ENCODE results near the gene TP53I11. TPM values are rescaled to one million over a fixed set of nuclear protein-coding genes. Genes with fewer than 3 reads are reported as not detected.

TP53I11 gene
- polyA plus RNA-seq, 3 donors = 63.1 to 79.6 (median 74.6) TPM

DNA sequence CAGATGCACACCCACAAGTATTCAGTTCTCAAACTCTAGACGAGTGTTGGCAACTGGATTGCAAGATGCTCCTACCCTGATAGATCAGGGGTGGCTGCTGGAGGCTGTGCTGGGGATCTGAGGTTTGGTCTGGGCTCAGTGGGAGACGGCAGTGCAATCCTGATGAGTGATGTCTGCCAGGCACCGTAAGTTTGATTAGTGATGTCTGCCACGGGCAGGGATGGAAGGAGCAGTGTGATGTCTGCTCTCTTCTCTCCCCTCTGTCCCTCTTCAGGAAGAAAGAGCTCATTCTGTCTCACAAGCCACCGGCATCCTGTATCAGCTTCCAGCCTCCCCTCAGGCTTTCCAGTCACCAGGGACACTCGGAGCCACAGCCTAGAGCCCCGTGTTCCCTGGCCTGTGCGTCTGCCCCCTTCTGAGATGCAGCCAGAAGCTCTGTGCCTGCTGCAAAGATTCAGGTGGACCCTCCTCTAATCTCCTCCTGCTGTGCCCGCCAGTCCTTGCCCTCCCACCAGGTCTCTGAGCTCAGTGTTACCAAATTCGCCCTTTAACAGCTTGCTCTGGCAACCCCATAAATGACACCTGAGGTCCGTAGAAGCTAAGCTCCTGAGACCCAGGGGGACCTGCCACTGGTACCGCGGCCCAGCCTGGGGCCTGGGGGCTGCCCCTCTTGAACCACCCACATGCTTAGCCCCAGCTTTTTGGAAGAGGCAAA, 19.9 kb downstream of the TP53I11 start:
- DNase-seq (ENCODE audit: extremely low read depth in 1 of 11, low read depth in 9 of 11, low spot score in 4 of 11) = no peak

DNA sequence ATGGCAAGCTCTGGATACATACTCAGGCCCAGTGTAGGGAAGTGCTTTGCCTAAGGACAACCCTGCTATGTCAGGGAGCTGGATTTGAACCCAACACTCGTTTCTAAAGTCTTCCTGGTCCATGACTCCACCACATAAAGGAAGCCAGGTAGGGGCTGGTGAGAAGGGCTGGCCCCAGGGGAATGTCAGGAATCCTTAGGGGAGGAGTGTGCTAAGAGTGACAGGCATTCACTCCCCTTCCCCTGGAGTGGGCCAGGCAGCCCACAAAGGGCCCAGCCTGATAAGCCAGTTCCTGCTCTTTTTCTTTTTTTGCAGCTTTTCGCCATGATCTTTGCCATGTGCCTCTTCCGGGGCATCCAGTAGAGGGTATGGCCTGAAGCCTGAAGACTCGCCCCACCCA, 21.9 kb downstream of the TP53I11 start:
- no peak for DNase-seq (ENCODE audit: extremely low read depth in 1 of 11, low read depth in 9 of 11, low spot score in 4 of 11)

DNA sequence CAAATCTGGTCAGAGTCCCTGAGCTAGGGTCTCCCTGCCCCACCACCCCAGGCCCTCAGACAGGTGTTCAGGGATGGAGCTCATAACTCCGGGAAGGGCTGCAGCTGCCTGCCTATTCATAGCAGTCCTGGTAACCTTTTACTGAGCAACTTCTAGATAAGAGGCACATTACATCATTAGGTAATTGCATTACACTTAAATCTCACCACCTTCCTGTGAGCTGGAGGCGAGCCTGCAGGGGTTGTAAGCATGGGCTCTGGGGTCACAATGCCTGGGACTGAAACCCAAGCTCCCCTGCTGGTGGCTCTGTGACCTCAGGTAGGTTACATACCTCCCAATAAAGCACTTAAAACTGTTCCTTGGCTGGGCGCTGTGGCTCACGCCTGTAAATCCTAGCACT, 22.5 kb downstream of the TP53I11 start:
- DNase-seq (ENCODE audit: extremely low read depth in 1 of 11, low read depth in 9 of 11, low spot score in 4 of 11) = no peak

DNA sequence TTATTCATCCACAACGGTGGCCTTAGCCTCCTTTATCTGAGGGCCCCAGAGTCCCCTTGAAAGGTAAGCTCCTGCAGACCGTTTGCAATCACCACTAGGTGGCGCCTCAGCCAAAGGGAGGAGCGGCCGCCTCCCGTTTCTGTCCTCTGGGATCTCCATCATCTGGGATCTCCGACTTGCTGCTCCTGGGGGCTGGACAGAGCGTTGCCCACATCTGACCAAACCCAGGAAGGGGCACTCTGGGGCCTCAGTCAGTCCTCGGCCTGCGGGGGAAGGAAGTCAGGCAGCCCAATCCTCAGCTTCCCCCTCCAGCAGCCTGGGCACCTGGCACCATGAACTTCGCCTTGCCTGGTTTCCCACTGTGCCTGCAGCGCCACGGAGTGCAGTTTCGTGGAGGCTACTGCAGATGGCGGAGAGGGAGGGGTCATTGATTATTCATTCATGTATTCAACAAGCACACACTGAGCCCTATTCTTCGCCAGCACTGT, 23.5 kb downstream of the TP53I11 start:
- DNase-seq (ENCODE audit: extremely low read depth in 1 of 11, low read depth in 9 of 11, low spot score in 4 of 11) = peak in 5 of 11 donors; percentile 45 to 80 (median 50)

DNA sequence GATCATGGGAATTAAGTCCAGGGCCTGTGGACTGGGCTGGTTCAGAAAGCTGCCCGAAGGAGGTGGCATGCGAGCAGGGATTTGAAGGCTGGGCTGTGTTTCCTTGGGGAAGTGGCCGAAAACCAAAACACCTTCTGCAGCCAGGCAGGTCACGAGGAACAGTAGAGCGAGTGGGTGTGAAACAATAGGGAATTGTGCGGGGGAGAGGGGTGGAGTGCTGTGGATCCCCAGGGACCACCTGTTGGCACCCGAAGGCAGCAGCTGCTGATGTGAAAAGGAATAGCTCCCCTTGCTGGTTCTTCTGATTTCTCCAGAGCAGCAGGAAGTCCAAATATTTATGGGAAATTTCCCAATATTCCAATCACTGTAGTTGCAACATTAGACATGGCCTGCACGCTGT, 24.6 kb downstream of the TP53I11 start:
- DNase-seq (ENCODE audit: extremely low read depth in 1 of 11, low read depth in 9 of 11, low spot score in 4 of 11) = no peak

DNA sequence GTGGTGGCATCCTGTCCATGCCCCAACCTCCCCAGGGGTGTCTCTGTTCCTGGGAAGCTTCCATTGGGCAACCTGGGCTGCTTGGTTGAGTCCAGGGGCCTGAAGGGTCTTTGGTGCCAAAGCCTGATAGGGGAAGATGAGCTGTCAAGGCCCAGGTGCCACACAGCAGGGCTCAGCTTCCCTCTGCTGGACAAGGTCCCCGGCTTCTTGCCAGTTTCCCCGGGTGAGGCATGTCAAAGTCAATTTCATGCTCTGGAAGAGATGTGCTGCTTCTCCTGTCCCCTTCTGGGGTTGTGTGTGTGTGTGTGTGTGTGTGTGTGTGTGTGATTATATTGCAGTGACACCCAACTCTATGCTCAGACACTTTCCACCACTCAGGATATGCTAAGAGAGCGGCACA, 26.9 kb downstream of the TP53I11 start:
- DNase-seq (ENCODE audit: extremely low read depth in 1 of 11, low read depth in 9 of 11, low spot score in 4 of 11) = no peak

DNA sequence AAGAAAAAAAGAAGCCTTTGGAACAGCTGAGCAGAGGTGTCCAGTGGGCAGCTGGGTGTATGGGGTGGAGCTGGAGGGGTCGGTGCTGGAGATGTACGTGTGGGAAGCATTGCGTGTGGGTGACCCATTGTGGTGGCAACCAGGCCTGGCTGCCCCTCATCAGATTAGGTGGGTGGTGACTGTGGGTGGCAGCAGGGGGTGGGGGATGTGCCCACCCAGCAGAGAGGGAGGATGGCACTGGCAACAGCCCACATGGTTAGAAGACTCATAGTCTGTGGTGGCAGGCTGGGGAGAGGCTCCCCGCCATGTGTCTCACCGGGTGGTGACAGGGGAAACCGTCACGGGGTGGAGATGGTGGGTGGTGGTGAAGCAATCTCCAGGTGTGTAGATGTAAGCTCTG, 27.6 kb downstream of the TP53I11 start:
- no peak for DNase-seq (ENCODE audit: extremely low read depth in 1 of 11, low read depth in 9 of 11, low spot score in 4 of 11)

DNA sequence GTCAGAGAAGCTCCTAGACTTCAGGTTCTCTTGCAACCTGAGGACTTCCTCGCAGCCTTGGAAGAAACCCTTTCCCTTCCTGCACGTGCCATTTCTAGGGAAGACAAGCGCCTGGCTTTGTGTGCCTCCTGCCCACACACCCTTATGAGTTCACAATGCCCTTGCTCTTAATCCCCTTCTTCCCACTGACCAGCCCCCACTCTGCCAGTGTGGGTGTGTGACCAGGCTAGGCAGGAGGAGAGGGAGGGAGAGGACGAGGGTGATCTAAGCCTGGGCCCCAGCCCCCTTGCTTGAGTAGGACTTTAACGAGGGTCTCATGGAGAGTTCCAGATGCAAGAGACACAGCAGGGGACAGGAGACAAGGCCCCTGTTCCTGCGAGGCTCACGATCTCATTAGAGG, 30.2 kb downstream of the TP53I11 start:
- DNase-seq (ENCODE audit: extremely low read depth in 1 of 11, low read depth in 9 of 11, low spot score in 4 of 11) = no peak

DNA sequence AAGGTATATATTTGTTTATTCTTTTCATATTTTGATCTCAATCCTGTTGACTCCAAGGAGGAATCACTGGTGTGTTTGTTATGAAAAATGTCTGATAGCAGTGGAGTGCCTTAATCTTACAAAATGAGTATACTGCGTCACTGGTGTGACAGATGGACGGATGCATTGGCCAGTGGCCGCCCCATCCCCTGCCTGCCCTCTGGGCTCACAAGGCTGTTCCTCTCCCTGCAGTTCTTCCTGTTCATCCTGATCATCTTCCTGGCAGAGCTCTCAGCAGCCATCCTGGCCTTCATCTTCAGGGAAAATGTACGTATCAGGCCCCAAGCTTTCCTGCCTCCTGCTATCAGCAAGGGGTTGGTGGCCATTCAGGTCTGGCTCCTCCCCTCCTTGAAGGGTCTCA, 32.9 kb downstream of the TP53I11 start:
- DNase-seq (ENCODE audit: extremely low read depth in 1 of 11, low read depth in 9 of 11, low spot score in 4 of 11) = no peak

DNA sequence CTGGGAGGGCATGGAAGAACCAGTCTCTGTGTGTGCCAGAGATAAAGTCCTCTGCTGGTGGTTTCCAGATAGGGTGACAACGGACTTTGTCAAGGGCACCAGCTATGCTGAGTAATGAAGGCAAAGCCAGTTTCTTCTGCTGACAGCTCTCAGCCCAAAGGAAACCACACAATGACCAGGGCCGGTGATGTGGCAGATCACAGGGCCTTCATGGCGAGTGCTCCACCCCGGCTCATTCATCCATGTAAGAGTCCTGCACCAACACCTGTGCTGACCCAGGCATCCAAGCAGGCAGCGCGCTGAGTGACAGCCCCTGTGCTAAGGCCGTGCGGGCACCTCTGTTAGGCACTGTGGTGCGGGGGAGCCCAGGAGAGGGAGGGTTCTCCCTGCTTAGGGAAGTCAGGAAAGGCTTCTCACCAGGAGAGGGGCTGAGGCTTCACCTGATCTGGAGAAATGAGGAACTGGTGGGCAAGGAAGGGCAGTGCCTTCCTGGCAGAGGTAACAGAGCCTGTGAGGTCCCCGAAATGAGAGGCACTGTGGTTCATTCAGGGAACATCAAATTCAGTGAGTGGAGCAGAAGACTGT, 33.8 kb downstream of the TP53I11 start:
- DNase-seq (ENCODE audit: extremely low read depth in 1 of 11, low read depth in 9 of 11, low spot score in 4 of 11) = no peak

DNA sequence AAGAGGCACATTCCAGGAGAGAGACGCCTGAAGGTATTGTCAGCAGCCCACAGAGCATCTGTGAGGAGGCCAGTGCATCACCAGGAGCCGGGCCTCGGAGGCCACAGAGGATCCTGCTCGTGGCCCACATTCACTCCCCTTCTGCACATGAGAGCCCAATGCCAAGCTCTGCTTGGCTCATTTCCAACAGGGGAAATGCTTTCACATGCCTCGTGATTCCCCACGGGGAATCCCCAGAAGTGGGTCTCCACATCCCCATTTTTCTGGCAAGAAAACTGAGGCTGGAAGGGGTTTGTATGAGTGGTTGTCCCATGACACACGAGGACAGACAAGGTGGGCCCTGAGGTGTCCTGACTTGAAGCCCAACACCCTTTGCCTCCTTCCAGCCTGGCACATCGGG, 34.4 kb downstream of the TP53I11 start:
- no peak for DNase-seq (ENCODE audit: extremely low read depth in 1 of 11, low read depth in 9 of 11, low spot score in 4 of 11)

DNA sequence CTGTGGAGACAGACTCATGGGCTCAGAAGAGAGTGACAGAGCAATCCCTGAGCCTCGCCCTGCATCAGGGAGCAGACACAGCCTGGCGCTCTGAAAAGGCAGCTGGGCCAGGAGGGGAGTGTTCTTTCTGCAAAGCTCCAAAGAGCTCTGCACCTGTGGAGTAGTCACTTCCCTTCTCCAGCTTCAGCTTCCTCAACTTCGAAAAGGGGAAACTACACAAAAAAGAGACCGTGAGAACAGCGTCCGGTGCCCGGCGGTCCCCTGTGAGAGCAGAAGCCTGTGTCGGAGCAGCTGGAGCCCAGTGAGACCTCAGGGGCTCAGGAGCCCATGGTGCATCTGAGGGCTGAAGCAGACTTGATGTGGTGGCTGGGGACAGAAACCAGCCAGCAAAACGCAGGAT, 35.1 kb downstream of the TP53I11 start:
- DNase-seq (ENCODE audit: extremely low read depth in 1 of 11, low read depth in 9 of 11, low spot score in 4 of 11) = no peak

DNA sequence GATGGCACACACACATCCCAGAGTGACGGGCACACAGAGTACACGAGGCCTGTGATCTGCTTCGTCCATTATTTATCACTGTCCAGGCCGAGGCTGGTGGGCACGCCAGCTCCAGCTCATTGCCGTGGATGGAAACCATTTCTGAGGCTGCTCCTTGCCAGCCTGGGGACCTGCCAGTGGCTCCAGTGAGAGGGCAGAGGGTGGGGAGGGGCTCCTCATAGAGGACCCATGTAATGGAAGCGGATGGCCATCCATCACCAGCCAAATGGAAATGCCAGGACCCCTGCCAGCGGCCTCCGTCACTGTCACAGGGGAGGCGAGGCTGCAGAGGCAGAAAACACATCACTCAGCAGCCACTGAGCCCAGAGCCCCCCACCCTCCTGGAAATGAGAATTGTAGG, 35.7 kb downstream of the TP53I11 start:
- DNase-seq (ENCODE audit: extremely low read depth in 1 of 11, low read depth in 9 of 11, low spot score in 4 of 11) = no peak

DNA sequence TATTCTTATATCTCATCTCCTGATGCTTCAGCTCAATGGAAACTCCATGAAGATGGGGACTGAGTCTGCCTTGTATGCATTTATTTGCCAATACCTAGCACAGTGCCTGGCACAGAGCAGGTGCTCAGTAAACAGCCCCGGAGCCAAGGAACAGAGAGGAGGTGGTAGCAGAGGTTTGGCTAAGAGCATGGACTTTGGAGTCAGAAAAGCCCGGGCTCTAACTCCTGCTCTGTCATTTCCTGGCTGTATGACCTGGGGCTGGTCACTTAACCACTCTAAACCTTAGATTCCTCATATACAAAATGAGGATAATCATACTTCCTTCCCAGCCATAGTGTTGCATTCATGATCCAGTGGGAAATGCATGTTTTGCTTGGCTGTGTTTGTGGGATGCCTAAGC, 36.6 kb downstream of the TP53I11 start:
- no peak for DNase-seq (ENCODE audit: extremely low read depth in 1 of 11, low read depth in 9 of 11, low spot score in 4 of 11)

DNA sequence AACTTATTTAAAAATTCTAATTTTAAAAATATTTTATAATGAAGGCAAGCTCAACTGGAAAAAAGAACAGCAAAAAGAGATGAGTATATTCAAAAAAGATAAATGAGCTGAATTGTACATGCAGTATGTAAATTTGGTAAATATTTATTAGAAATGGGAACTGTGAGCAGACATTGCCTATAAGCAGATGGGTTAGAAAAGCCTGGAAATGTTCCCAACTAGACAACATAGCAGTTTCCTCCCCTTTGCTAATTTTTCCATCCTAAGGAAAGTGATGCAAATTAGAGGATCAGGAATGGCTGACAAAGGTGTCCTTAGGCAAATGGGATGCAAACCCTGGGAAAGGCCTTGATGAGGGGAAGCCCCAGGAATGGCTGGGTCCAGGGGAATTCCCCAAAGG, 37.2 kb downstream of the TP53I11 start:
- no peak for DNase-seq (ENCODE audit: extremely low read depth in 1 of 11, low read depth in 9 of 11, low spot score in 4 of 11)

DNA sequence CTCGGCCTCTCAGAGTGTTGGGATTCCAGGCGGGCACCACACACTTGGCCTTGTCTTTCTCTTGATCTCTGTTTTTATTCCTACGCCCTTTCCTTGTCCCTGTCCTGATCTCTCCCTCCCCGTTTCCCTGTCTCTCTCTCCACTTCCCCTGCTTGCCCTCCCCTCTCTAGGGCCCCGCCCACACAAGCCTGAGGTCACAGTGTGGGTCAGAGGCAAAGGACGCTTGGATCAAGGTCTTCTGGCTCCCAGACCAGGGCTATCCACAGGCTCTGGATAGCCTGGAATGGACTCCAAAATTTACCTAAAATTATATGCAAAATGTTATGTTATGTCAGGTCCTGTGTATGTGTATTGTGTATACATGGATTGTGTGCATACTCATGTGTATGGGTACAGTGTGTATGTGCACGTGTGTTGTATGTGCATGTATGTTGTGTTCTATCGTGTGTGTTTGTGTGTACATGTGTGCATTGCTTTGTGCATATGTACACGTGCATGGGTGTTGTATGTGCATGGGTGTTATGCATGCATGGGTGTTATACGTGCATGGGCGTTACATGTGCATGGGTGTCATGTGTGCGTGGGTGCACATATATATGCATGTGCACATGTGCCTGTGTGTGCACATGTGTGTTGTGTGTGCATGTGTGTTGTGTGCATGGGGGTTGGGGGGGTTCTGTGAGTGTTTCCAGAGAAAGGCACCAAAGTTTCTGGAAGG, 38.3 kb downstream of the TP53I11 start:
- no peak for DNase-seq (ENCODE audit: extremely low read depth in 1 of 11, low read depth in 9 of 11, low spot score in 4 of 11)

DNA sequence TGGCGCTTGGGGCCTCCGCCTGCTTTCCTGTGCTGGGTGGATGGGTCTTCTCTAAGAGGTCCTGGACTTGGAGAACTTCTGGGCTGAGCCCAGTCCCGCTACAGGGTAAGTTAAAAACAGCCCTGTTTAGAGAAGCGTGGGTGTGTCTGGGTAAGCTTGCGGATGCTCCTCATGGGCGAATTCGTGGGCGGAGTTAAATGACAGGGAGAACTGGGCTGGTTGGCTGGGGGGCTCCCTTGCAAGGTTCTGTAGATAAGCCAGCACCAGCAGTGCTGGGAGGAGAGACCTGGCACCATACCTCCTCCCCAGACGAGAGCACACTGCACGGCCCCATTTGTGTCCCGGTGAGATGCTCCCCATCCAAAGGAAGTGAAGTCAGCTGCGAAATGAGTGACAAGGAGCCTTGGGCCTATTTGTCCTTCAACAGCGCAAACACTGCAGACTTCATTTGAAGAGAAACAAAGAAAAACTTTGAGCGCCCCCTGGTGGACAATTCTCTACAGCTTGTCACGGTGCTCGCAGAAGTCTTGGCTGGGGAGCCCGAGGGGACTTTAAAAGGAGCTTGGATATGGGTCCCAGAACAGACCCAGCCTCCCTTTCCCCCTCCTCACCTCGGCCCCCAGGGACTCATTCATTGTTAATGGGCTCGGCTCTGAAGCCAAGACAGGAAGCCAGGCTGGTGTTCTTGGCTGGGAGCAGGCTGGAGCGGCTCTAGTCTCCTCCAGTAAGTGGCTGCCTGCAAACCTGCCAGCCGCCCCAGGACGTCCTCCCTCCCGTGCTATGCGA, 39.5 kb downstream of the TP53I11 start:
- peak; percentile 55 to 88 (median 82) for DNase-seq (ENCODE audit: extremely low read depth in 1 of 11, low read depth in 9 of 11, low spot score in 4 of 11)

DNA sequence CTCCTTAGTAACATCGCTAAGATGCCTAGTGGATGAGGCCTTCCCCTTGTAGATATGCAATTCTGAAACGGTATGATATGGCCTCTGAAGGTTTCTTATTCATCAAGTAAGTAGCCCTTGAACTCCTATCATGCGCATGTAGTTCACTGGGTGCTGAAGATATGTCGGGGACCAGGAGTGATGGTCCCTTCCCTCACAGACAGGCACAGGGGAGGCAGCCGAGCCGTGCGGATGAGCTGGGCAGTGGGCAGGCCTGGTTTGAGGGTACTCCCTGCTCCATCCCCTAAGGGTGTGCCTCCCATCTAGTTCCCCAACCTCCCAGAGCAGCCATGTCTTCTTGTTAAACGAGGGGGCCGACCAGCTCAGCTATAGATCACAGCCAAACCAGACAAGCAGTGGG, 40.1 kb downstream of the TP53I11 start:
- no peak for DNase-seq (ENCODE audit: extremely low read depth in 1 of 11, low read depth in 9 of 11, low spot score in 4 of 11)

DNA sequence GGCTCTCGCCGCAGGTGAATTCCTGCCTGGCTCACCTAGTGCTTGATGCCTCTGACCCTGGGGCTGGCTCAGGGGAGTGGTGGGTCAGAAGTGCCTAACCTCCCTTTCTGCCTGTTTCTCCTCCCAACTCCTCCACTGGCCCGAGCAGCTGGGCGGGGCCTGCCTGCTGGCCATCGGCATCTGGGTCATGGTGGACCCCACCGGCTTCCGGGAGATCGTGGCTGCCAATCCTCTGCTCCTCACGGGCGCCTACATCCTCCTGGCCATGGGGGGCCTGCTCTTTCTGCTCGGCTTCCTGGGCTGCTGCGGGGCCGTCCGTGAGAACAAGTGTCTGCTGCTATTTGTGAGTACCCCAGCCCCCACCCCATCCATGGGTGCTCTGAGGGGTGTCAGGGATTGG, 41.1 kb downstream of the TP53I11 start:
- no peak for DNase-seq (ENCODE audit: extremely low read depth in 1 of 11, low read depth in 9 of 11, low spot score in 4 of 11)

DNA sequence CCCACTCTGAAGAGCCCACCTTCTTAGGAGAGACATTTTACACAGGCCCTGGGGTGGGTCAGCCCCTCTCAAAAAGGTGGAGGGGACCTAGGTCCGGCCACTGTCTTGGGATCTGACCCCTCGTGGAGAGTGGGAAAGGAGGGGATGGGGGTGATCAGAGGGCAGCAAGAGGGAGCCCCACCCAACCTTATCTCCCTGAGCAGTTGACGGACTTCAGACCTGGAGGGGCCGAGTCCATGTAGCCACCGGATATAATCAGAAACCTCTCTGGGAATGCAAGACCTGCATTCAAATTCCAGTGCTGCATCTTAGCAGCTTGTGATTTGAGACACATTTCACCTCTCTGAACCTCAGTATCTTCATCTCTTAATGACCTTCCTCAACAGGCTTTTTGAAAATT, 44.0 kb downstream of the TP53I11 start:
- DNase-seq (ENCODE audit: extremely low read depth in 1 of 11, low read depth in 9 of 11, low spot score in 4 of 11) = no peak

Measured in renal cortex interstitium (tissue), 11 donors.